GM23338 (cell line): ENCODE measurements around the gene CEACAM5. TPM values are rescaled to one million over a fixed set of nuclear protein-coding genes. Genes with fewer than 3 reads are reported as not detected.

Experiments
- ATAC-seq: fragments of 200-7000 bp; cut with Tn5 transposase; 3 replicates; pipeline ENCODE4 v1.9.1; 2020
- DNase-seq: peaks from one replicate; pipeline ENCODE4 v3.0.0-alpha.2; 2015; ENCODE audit warnings: low spot score
- H2AFZ ChIP-seq: fragments of 200-600 bp; sonication (generic); 2 replicates; pipeline ENCODE4 v1.8.0; 2016; ENCODE audit warnings: antibody characterized with exemption, mild to moderate bottlenecking, moderate library complexity
- H3F3A ChIP-seq: fragments of 200-600 bp; sonication (generic); replicated peaks from 2 replicates; pipeline ENCODE4 v1.8.0; 2017; ENCODE audit warnings: antibody characterized with exemption, mixed run types, low read depth
- H3K27ac ChIP-seq: fragments of 200-600 bp; sonication (generic); 2 replicates; pipeline ENCODE4 v1.6.1; 2016; ENCODE audit warnings: low read depth
- H3K27me3 ChIP-seq: fragments of 200-600 bp; sonication (generic); 2 replicates; pipeline ENCODE4 v1.8.0; 2016; ENCODE audit warnings: mild to moderate bottlenecking, mixed run types, moderate library complexity; ENCODE audit not compliant: insufficient read depth
- H3K36me3 ChIP-seq: fragments of 200-600 bp; sonication (generic); 2 replicates; pipeline ENCODE4 v1.8.0; 2016; ENCODE audit warnings: mild to moderate bottlenecking; ENCODE audit not compliant: insufficient read depth
- H3K4me1 ChIP-seq: fragments of 200-600 bp; sonication (generic); 2 replicates; pipeline ENCODE4 v1.8.0; 2016; ENCODE audit warnings: mild to moderate bottlenecking, moderate library complexity; ENCODE audit not compliant: insufficient read depth
- H3K4me2 ChIP-seq: fragments of 200-600 bp; sonication (generic); 2 replicates; pipeline ENCODE4 v1.7.1; 2017; ENCODE audit warnings: mixed run types
- H3K4me3 ChIP-seq: fragments of 200-600 bp; sonication (generic); 2 replicates; pipeline ENCODE4 v1.6.1; 2016; ENCODE audit warnings: mixed run types
- H3K79me2 ChIP-seq: fragments of 200-600 bp; sonication (generic); replicated peaks from 2 replicates; pipeline ENCODE4 v1.8.0; 2017; ENCODE audit warnings: mild to moderate bottlenecking; ENCODE audit not compliant: insufficient read depth
- H3K9me2 ChIP-seq: fragments of 200-600 bp; sonication (generic); 2 replicates; pipeline ENCODE4 v1.8.0; 2017; ENCODE audit not compliant: insufficient read depth
- H4K20me1 ChIP-seq: fragments of 200-600 bp; sonication (generic); replicated peaks from 2 replicates; pipeline ENCODE4 v1.8.0; 2017; ENCODE audit warnings: mild to moderate bottlenecking; ENCODE audit not compliant: insufficient read depth
- H3K27ac Mint-ChIP-seq: 2 replicates; pipeline ENCODE4 v1.8.0; 2020; ENCODE audit warnings: inconsistent platforms, mild to moderate bottlenecking, moderate library complexity, mixed read lengths
- H3K27me3 Mint-ChIP-seq: 3 replicates; pipeline ENCODE4 v1.8.0; 2022; ENCODE audit warnings: low read depth, mild to moderate bottlenecking, moderate library complexity, mixed read lengths, inconsistent platforms; ENCODE audit not compliant: insufficient read depth, poor library complexity
- H3K36me3 Mint-ChIP-seq: 3 replicates; pipeline ENCODE4 v1.8.0; 2021; ENCODE audit warnings: low read depth, mild to moderate bottlenecking, inconsistent platforms, moderate library complexity, mixed read lengths
- H3K4me1 Mint-ChIP-seq: 3 replicates; pipeline ENCODE4 v1.8.0; 2020; ENCODE audit warnings: mild to moderate bottlenecking, inconsistent platforms, mixed read lengths
- H3K4me3 Mint-ChIP-seq: 3 replicates; pipeline ENCODE4 v1.8.0; 2021; ENCODE audit warnings: moderate library complexity, mild to moderate bottlenecking, inconsistent platforms, mixed read lengths
- H3K9me3 Mint-ChIP-seq: 3 replicates; pipeline ENCODE4 v1.8.0; 2020; ENCODE audit warnings: moderate library complexity, mild to moderate bottlenecking, inconsistent platforms, mixed read lengths
- CREB1 ChIP-seq: fragments of 250-450 bp; sonication (Bioruptor Pico); IDR thresholded peaks from 2 replicates; pipeline ENCODE4 v1.5.0; 2020; ENCODE audit warnings: low read depth, mild to moderate bottlenecking, moderate library complexity
- JUNB ChIP-seq: IDR thresholded peaks from one replicate; pipeline ENCODE4 v1.6.1; 2016; ENCODE audit warnings: antibody characterized with exemption; ENCODE audit not compliant: unreplicated experiment
- POLR2AphosphoS5 ChIP-seq: IDR thresholded peaks from 2 replicates; pipeline ENCODE4 v1.6.1; 2016; ENCODE audit warnings: antibody characterized with exemption, low read depth
- REST ChIP-seq: IDR thresholded peaks from one replicate; pipeline ENCODE4 v1.6.1; 2018; ENCODE audit warnings: antibody characterized with exemption; ENCODE audit not compliant: unreplicated experiment
- STAT1 ChIP-seq: IDR thresholded peaks from one replicate; pipeline ENCODE4 v1.6.1; 2016; ENCODE audit warnings: antibody characterized with exemption; ENCODE audit not compliant: unreplicated experiment
- ZNF114 ChIP-seq: fragments of 250-450 bp; sonication (Bioruptor Pico); IDR thresholded peaks from 2 replicates; pipeline ENCODE4 v1.5.0; 2020; ENCODE audit warnings: mild to moderate bottlenecking, moderate library complexity
- ZNF462 ChIP-seq: fragments of 250-450 bp; sonication (Bioruptor Pico); IDR thresholded peaks from 2 replicates; pipeline ENCODE4 v1.5.0; 2020; ENCODE audit warnings: mild to moderate bottlenecking, moderate library complexity
- polyA plus RNA-seq: library from polyadenylated mRNA; unstranded; fragments of >200 nt; fragmentation: Nextera tagmentation; extraction: Ambion mirVana; gene quantifications from 2 replicates; pipeline ENCODE4 v1.2.1, GENCODE V29; 2016
- total RNA-seq: library from RNA; depleted of rRNA; stranded (reverse); fragments of >200 nt; shearing (Covaris generic); gene quantifications from 2 replicates; pipeline ENCODE4 v1.2.3, GENCODE V29; 2014
- TF ChIP-seq, protein P1 (sequence below), 2 experiments: fragments of 200-600 bp in 1 of 2; sonication (generic) in 1 of 2; conservative IDR thresholded peaks; 2 replicates each; pipeline versions ENCODE4 v1.5.1 to v1.6.1; 2016 to 2017; ENCODE audit warnings: antibody characterized with exemption in 2 of 2, low read depth in 2 of 2, mild to moderate bottlenecking in 2 of 2, moderate library complexity in 1 of 2

The CEACAM5 gene
- total and polyA plus RNA-seq, 2 experiments from 2014 or later, result not detected

GRCh38 chr19:41740415-41741243 is 32.2 kb downstream of the CEACAM5 start (continued):
- TF ChIP-seq ZNF462 (CRISPR knock-in tag) (no peak), STAT1 (no peak), JUNB (no peak)
- TF ChIP-seq, protein P1, sequence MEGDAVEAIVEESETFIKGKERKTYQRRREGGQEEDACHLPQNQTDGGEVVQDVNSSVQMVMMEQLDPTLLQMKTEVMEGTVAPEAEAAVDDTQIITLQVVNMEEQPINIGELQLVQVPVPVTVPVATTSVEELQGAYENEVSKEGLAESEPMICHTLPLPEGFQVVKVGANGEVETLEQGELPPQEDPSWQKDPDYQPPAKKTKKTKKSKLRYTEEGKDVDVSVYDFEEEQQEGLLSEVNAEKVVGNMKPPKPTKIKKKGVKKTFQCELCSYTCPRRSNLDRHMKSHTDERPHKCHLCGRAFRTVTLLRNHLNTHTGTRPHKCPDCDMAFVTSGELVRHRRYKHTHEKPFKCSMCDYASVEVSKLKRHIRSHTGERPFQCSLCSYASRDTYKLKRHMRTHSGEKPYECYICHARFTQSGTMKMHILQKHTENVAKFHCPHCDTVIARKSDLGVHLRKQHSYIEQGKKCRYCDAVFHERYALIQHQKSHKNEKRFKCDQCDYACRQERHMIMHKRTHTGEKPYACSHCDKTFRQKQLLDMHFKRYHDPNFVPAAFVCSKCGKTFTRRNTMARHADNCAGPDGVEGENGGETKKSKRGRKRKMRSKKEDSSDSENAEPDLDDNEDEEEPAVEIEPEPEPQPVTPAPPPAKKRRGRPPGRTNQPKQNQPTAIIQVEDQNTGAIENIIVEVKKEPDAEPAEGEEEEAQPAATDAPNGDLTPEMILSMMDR (conservative IDR thresholded peaks at IDR 0.05; ENCODE audit: low read depth in 2 of 2), result no peak

DNA sequence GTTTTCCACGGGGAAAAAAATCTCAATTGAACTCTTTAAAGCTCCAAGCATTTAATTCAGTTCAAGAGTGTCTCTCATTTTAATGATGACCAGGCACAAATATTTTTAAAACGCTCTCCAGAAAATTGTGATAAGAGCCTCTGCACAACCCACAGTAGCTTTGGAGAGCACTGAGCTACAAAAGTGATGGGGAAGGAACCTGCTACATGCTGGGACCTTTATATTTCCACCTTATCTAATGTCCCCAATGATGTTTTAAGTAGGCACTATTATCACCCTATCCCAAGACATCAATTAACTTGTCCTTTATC is 32.8 kb downstream of the CEACAM5 start:
- no peak overlapping the region for H3K27ac Mint-ChIP-seq
- Histone ChIP-seq H3K4me1 (no peaks in the 10 kb centered on the region), H4K20me1 (no peaks in the 10 kb centered on the region), H3K27ac (no peak overlapping the region), H3K79me2 (no peaks in the 10 kb centered on the region), H3F3A (no peaks in the 10 kb centered on the region), H3K27me3 (peaks cover 3% of the 10 kb centered on the region), H3K9me2 (no peaks in the 10 kb centered on the region), H3K4me2 (no peak overlapping the region), H3K4me3 (no peak overlapping the region), H2AFZ (no peak overlapping the region), H3K36me3 (no peaks in the 10 kb centered on the region)
- no peaks in the 10 kb centered on the region for H3K36me3 Mint-ChIP-seq
- no peaks in the 10 kb centered on the region for H3K9me3 Mint-ChIP-seq
- no peaks in the 10 kb centered on the region for H3K27me3 Mint-ChIP-seq
- H3K4me3 Mint-ChIP-seq, result no peak overlapping the region
- H3K4me1 Mint-ChIP-seq, result no peaks in the 10 kb centered on the region; the same call in 2 of the 3 replicates
- ATAC-seq (no peak), DNase-seq (no peak)
- TF ChIP-seq REST (no peak), POLR2AphosphoS5 (no peak), ZNF114 (CRISPR knock-in tag) (no peak), CREB1 (CRISPR knock-in tag) (no peak)
- TF ChIP-seq, protein P1 (conservative IDR thresholded peaks at IDR 0.05; ENCODE audit: low read depth in 2 of 2), result no peak
